ENCODE results near the gene FHAD1. TPM values are rescaled to one million over a fixed set of nuclear protein-coding genes. Genes with fewer than 3 reads are reported as not detected.

Gene FHAD1
- total and polyA plus RNA-seq, 9 of the 15 experiments (the other 6 are each of a cell fraction or from before 2014, with no cell fraction given): 0.32 to 2.1 (median 1.5) TPM; not detected in 1

GRCh38 chr1:15272009-15272781 is 25.2 kb downstream of the FHAD1 start (continued):
- no peak for TF ChIP-seq FOXP4 (CRISPR knock-in tag; IDR thresholded peaks at IDR 0.05; ENCODE audit: borderline replicate concordance)
- peak; percentile 63; the same call in 1 of the 2 replicates for TF ChIP-seq STAG1 (CRISPR knock-in tag; IDR thresholded peaks at IDR 0.05; ENCODE audit: borderline replicate concordance)
- TF ChIP-seq CSDE1 (IDR thresholded peaks at IDR 0.05): no peak
- peak; percentile 50; the same call in 1 of the 2 replicates for TF ChIP-seq ARID2 (IDR thresholded peaks at IDR 0.05)
- TF ChIP-seq ZNF764 (CRISPR knock-in tag; IDR thresholded peaks at IDR 0.05; ENCODE audit: low read depth): peak; percentile 68; the same call in 1 of the 2 replicates
- no peak for TF ChIP-seq RBFOX2 (IDR thresholded peaks at IDR 0.05; ENCODE audit: low read depth, low read length)
- no peak for TF ChIP-seq CHD1 (IDR thresholded peaks at IDR 0.05; ENCODE audit: low read length)
- no peak for TF ChIP-seq ZFP30 (CRISPR knock-in tag; IDR thresholded peaks at IDR 0.05; ENCODE audit: borderline replicate concordance)
- TF ChIP-seq L3MBTL2 (IDR thresholded peaks at IDR 0.05): 0 out of 2 replicates have a peak, but pooled peaks have one; percentile 48
- peak; percentile 79; the same call in 1 of the 2 replicates for TF ChIP-seq CC2D1A (IDR thresholded peaks at IDR 0.05)
- no peak for TF ChIP-seq THAP7 (CRISPR knock-in tag; IDR thresholded peaks at IDR 0.05)
- TF ChIP-seq EZH2 (IDR thresholded peaks at IDR 0.05; ENCODE audit: borderline replicate concordance, low read depth, low read length): no peak
- TF ChIP-seq ZBTB33 (CRISPR knock-in tag; IDR thresholded peaks at IDR 0.05): no peak
- peak; percentile 88 for TF ChIP-seq REST (IDR thresholded peaks at IDR 0.05; ENCODE audit: borderline replicate concordance)
- TF ChIP-seq REST (CRISPR knock-in tag; IDR thresholded peaks at IDR 0.05; ENCODE audit: low read depth): no peak

Measured in K562 (cell line).